ENCODE data around the gene STXBP6. TPM values are rescaled to one million over a fixed set of nuclear protein-coding genes. Genes with fewer than 3 reads are reported as not detected.

The STXBP6 gene
- total and polyA plus RNA-seq, 2 of the 13 experiments (the other 11 are each of a cell fraction or from before 2014, with no cell fraction given): 35.3 to 42.8 TPM

DNA sequence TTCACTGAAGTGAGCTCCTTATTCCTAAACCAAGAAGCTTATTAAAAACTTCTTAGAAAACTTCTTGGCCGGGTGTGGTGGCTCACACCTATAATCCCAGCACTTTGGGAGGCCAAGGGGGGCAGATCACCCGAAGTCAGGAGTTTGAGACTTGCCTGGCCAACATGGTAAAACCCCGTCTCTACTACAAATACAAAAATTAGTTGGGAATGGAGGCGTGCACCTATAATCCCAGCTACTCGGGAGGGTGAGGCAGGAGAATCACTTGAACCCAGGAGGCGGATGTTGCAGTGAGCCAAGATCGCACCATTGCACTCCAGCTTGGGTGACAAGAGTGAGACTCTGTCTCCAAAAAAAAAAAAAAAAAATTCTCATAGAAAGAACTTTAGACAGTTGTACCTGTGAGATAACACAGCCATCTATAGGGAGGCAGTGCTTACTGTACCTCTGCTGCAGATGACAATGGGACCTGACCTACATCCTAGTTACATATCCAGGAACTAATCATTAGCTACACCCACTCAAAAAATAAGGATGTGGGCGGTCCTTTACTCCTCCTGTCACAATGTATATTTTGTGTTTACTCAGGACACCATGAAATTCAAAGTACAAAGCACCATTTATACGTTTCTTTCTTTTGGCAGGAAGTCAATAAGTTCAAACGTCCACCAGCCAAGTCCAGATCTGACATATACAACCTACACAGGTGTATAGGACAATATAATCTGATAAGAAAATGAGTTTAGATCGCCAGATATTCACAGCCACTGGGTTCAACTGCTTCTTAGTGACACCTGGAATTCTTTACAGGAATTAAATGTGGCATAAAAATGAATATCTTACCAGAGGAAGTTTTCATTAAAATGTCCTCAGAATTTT lies 14.9 kb downstream of the STXBP6 start (continued):
- TF ChIP-seq, protein P1, sequence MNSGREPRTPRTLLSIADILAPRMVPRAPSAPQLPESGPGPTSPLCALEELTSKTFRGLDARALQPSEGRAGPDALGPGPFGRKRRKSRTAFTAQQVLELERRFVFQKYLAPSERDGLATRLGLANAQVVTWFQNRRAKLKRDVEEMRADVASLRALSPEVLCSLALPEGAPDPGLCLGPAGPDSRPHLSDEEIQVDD (CRISPR knock-in tag; IDR thresholded peaks at IDR 0.05; ENCODE audit: borderline replicate concordance): no peak
- TF ChIP-seq CHD4 (IDR thresholded peaks at IDR 0.05; ENCODE audit: borderline replicate concordance, low read length): peak; percentile 91; the same call in 1 of the 2 replicates
- TF ChIP-seq ZGPAT (CRISPR knock-in tag; IDR thresholded peaks at IDR 0.05): peak; percentile 83
- TF ChIP-seq EHMT2 (IDR thresholded peaks at IDR 0.05; ENCODE audit: borderline replicate concordance, low read depth, low read length): peak; percentile 35; the same call in 1 of the 2 replicates
- TF ChIP-seq TAF1 (CRISPR knock-in tag; IDR thresholded peaks at IDR 0.05): no peak; the same call in 1 of the 2 replicates
- TF ChIP-seq HINFP (CRISPR knock-in tag; IDR thresholded peaks at IDR 0.05; ENCODE audit: low read depth): no peak
- no peak for TF ChIP-seq UBTF (CRISPR knock-in tag; IDR thresholded peaks at IDR 0.05)
- no peak; the same call in 1 of the 2 replicates for TF ChIP-seq ZNF788 (CRISPR knock-in tag; IDR thresholded peaks at IDR 0.05; ENCODE audit: borderline replicate concordance)
- no peak for TF ChIP-seq ZNF432 (CRISPR knock-in tag; IDR thresholded peaks at IDR 0.05; ENCODE audit: borderline replicate concordance)
- no peak for TF ChIP-seq ZNF207 (IDR thresholded peaks at IDR 0.05; ENCODE audit: borderline replicate concordance)
- TF ChIP-seq ATF2 (CRISPR knock-in tag; IDR thresholded peaks at IDR 0.05): peak; percentile 69
- TF ChIP-seq PHF8 (CRISPR knock-in tag; IDR thresholded peaks at IDR 0.05): no peak
- no peak for TF ChIP-seq SP2 (CRISPR knock-in tag; IDR thresholded peaks at IDR 0.05)
- no peak for TF ChIP-seq POLR2AphosphoS2 (IDR thresholded peaks at IDR 0.05; ENCODE audit: low read depth, low read length)
- no peak for TF ChIP-seq ZNF598 (CRISPR knock-in tag; IDR thresholded peaks at IDR 0.05; ENCODE audit: borderline replicate concordance)
- TF ChIP-seq, protein P2, sequence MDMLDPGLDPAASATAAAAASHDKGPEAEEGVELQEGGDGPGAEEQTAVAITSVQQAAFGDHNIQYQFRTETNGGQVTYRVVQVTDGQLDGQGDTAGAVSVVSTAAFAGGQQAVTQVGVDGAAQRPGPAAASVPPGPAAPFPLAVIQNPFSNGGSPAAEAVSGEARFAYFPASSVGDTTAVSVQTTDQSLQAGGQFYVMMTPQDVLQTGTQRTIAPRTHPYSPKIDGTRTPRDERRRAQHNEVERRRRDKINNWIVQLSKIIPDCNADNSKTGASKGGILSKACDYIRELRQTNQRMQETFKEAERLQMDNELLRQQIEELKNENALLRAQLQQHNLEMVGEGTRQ (IDR thresholded peaks at IDR 0.05; ENCODE audit: low read depth, low read length): no peak
- TF ChIP-seq, protein P2 (CRISPR knock-in tag; IDR thresholded peaks at IDR 0.05; ENCODE audit: borderline replicate concordance): no peak
- TF ChIP-seq FOXP1 (IDR thresholded peaks at IDR 0.05): no peak
- peak; percentile 85 for TF ChIP-seq FOXP1 (CRISPR knock-in tag; IDR thresholded peaks at IDR 0.05)

Measured in HepG2 (cell line).